ENCODE results near the gene COQ5.

DNA sequence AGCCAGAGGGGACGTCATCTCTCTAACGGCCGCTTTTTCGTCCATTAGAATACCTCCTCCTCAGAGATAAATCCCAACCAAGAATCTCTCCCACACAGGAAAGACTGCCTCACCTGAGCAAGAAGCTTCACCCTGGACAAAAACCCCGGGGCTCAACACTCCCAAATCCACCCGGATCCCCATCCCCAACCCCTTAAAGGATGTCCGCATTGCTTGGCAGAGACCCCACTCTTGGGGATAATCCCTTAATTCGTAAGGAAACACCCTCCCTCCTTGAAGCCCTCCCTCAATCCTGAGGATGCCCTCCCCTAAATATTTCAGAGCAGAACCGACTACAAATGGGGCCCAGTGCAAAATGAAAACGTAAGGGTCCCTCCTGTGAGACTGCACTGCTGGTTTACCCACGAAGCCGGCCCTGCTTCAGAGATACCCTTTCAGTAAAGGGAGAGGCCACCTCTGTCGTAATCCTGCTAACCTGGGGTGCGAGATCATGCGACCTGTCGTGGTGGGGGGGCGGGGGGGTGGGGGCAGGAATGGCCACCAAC is 33.7 kb downstream of the COQ5 start:
- TF ChIP-seq TAF1 (IDR thresholded peaks at IDR 0.05; ENCODE audit: borderline replicate concordance, insufficient read depth, low read length) (no peak), REST (IDR thresholded peaks at IDR 0.05; ENCODE audit: insufficient read depth in 1 of 2, low read depth in 2 of 2, low read length in 2 of 2) (no peak)

Measured in PFSK-1 (cell line).